Effector memory CD4-positive, alpha-beta T cell (primary cell): ENCODE measurements around the gene RLF.
A peak's percentile ranks its signal among the peaks of the same experiment; 100 is the strongest.
"Not testable (repeated sequence)": the region's sequence is repeated elsewhere in the genome, so short reads cannot be mapped to it uniquely, and the experiment has no call there.

Source experiments
- DNase-seq, 3 donors: peaks; one replicate each; pipeline ENCODE4 v3.0.0-alpha.2; 2020
- H3K27ac ChIP-seq: 2 replicates; pipeline ENCODE4 v1.7.0; 2013; ENCODE audit warnings: mild to moderate bottlenecking, low read length, moderate library complexity; ENCODE audit not compliant: insufficient read depth, poor library complexity, severe bottlenecking
- H3K27me3 ChIP-seq: replicated peaks from 2 replicates; pipeline ENCODE4 v1.7.0; 2013; ENCODE audit warnings: mild to moderate bottlenecking, low read length; ENCODE audit not compliant: insufficient read depth, control insufficient read depth, poor library complexity, severe bottlenecking
- H3K36me3 ChIP-seq: 2 replicates; pipeline ENCODE4 v1.7.0; 2013; ENCODE audit warnings: mild to moderate bottlenecking, low read length, moderate library complexity; ENCODE audit not compliant: control insufficient read depth, insufficient read depth
- H3K4me1 ChIP-seq: 2 replicates; pipeline ENCODE4 v1.7.0; 2013; ENCODE audit warnings: low read length, mild to moderate bottlenecking; ENCODE audit not compliant: control insufficient read depth, insufficient read depth, poor library complexity, severe bottlenecking
- H3K4me3 ChIP-seq: 2 replicates; pipeline ENCODE4 v1.7.0; 2013; ENCODE audit warnings: low read length, low read depth, mild to moderate bottlenecking; ENCODE audit not compliant: insufficient read depth, poor library complexity, severe bottlenecking
- H3K9me3 ChIP-seq: 2 replicates; pipeline ENCODE4 v1.7.0; 2013; ENCODE audit warnings: mild to moderate bottlenecking, low read length, moderate library complexity; ENCODE audit not compliant: control insufficient read depth

The RLF gene

GRCh38 chr1:40162753-40163441, 1.7 kb downstream of the RLF start:
- no peak overlapping the region for H3K27ac ChIP-seq
- no peaks in the 10 kb centered on the region for H3K27me3 ChIP-seq
- no peaks in the 10 kb centered on the region for H3K9me3 ChIP-seq
- H3K36me3 ChIP-seq: no peaks in the 10 kb centered on the region
- DNase-seq: no peak
- H3K4me1 ChIP-seq: peaks cover 16% of the 10 kb centered on the region
- H3K4me3 ChIP-seq: peak overlapping the region; percentile 87

GRCh38 chr1:40167317-40167716, 6.1 kb downstream of the RLF start:
- no peaks in the 10 kb centered on the region for H3K9me3 ChIP-seq
- H3K4me1 ChIP-seq: peaks cover 16% of the 10 kb centered on the region

GRCh38 chr1:40171036-40171435, 9.8 kb downstream of the RLF start:
- no peak for DNase-seq
- no peak overlapping the region for H3K27ac ChIP-seq
- H3K4me1 ChIP-seq: no peaks in the 10 kb centered on the region
- H3K4me3 ChIP-seq: no peak overlapping the region
- H3K36me3 ChIP-seq: no peaks in the 10 kb centered on the region
- no peaks in the 10 kb centered on the region for H3K27me3 ChIP-seq
- H3K9me3 ChIP-seq: no peaks in the 10 kb centered on the region

More at GRCh38 chr1:40167317-40167716, 6.1 kb downstream of the RLF start:
- H3K36me3 ChIP-seq: no peaks in the 10 kb centered on the region
- H3K4me3 ChIP-seq: no peak overlapping the region
- H3K27ac ChIP-seq: no peak overlapping the region
- H3K27me3 ChIP-seq: no peaks in the 10 kb centered on the region
- DNase-seq: no peak

GRCh38 chr1:40174788-40175187, 13.6 kb downstream of the RLF start:
- no peaks in the 10 kb centered on the region for H3K36me3 ChIP-seq
- H3K27me3 ChIP-seq: no peaks in the 10 kb centered on the region
- no peaks in the 10 kb centered on the region for H3K9me3 ChIP-seq
- DNase-seq: no peak
- H3K27ac ChIP-seq: no peak overlapping the region
- H3K4me1 ChIP-seq: no peaks in the 10 kb centered on the region
- no peak overlapping the region for H3K4me3 ChIP-seq

GRCh38 chr1:40176989-40177388, 15.8 kb downstream of the RLF start:
- not testable (repeated sequence) for H3K9me3 ChIP-seq

GRCh38 chr1:40178200-40178599, 17.0 kb downstream of the RLF start:
- no peak overlapping the region for H3K4me3 ChIP-seq
- H3K27me3 ChIP-seq: no peaks in the 10 kb centered on the region
- no peaks in the 10 kb centered on the region for H3K36me3 ChIP-seq
- no peaks in the 10 kb centered on the region for H3K9me3 ChIP-seq
- DNase-seq: no peak
- H3K27ac ChIP-seq: no peak overlapping the region
- no peaks in the 10 kb centered on the region for H3K4me1 ChIP-seq

More at GRCh38 chr1:40176989-40177388, 15.8 kb downstream of the RLF start:
- not testable (repeated sequence) for H3K4me1 ChIP-seq, H3K4me3 ChIP-seq, H3K27me3 ChIP-seq, H3K36me3 ChIP-seq, DNase-seq, H3K27ac ChIP-seq

- no peaks in the 10 kb centered on the region for H3K4me1 ChIP-seq
- no peaks in the 10 kb centered on the region for H3K36me3 ChIP-seq
- no peaks in the 10 kb centered on the region for H3K27me3 ChIP-seq
- no peak for DNase-seq
- no peaks in the 10 kb centered on the region for H3K9me3 ChIP-seq
- no peak overlapping the region for H3K27ac ChIP-seq
- H3K4me3 ChIP-seq: no peak overlapping the region
These were observed 18.4 kb downstream of the RLF start for GRCh38 chr1:40179496-40180089.

GRCh38 chr1:40183055-40183710, 22.0 kb downstream of the RLF start:
- Histone ChIP-seq H3K9me3 (no peaks in the 10 kb centered on the region), H3K4me1 (peaks cover 4% of the 10 kb centered on the region)
- DNase-seq: no peak

GRCh38 chr1:40184193-40184592, 23.0 kb downstream of the RLF start:
- Histone ChIP-seq H3K27ac (no peak overlapping the region), H3K4me1 (peaks cover 4% of the 10 kb centered on the region), H3K27me3 (no peaks in the 10 kb centered on the region), H3K36me3 (peaks cover under 1% of the 10 kb centered on the region), H3K9me3 (no peaks in the 10 kb centered on the region), H3K4me3 (no peak overlapping the region)
- no peak for DNase-seq

More at GRCh38 chr1:40183055-40183710, 22.0 kb downstream of the RLF start:
- Histone ChIP-seq H3K4me3 (no peak overlapping the region), H3K36me3 (no peaks in the 10 kb centered on the region), H3K27ac (no peak overlapping the region), H3K27me3 (no peaks in the 10 kb centered on the region)
